ENCODE measurements around the gene GSE1. TPM values are rescaled to one million over a fixed set of nuclear protein-coding genes. Genes with fewer than 3 reads are reported as not detected.

Gene GSE1
- total RNA-seq, 1 experiment from 2014 or later = 124 TPM

DNA sequence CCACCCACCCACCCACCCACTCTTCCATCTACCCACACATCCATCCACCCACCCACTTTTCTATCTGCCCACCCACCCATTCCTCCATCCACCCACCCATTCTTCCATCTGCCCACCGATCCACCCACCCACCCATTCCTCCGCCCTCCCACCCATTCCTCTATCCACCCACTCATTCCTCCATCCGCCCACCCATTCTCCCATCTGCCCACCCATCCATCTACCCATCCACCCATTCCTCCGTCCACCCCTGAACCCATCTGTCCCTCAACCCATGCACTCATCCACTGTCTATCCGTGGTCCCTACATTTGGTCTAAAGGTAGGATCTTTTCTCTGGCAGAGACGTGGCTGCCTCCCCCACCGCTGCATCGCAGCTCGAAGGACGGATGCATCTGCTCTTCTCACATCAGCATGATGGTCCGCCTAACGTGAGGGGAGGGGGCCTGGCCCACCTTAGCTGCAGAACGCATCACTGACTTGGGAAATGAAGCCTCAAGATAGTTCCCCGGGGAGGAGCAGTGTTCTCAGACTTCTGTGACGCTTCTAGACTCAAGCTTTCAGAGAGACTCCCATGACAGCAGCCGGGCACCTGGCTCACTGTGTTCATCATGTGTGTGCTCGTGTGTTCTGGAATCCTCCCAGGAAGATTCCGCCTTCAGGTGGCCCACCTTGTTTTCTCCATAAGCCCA is 17.2 kb upstream of the GSE1 start:
- Mint-ChIP-seq H3K9me3 (no peaks in the 10 kb centered on the region), H3K36me3 (no peaks in the 10 kb centered on the region), H3K4me3 (no peak overlapping the region), H3K27ac (no peak overlapping the region; the same call in 1 of the 2 replicates), H3K27me3 (ENCODE audit: low read depth) (no peaks in the 10 kb centered on the region), H3K4me1 (peaks cover 53% of the 10 kb centered on the region)
- no peak for TF ChIP-seq RORB (CRISPR knock-in tag; IDR thresholded peaks at IDR 0.05)
- no peak for TF ChIP-seq ZBTB21 (CRISPR knock-in tag; IDR thresholded peaks at IDR 0.05; ENCODE audit: borderline replicate concordance)
- TF ChIP-seq, protein P1, sequence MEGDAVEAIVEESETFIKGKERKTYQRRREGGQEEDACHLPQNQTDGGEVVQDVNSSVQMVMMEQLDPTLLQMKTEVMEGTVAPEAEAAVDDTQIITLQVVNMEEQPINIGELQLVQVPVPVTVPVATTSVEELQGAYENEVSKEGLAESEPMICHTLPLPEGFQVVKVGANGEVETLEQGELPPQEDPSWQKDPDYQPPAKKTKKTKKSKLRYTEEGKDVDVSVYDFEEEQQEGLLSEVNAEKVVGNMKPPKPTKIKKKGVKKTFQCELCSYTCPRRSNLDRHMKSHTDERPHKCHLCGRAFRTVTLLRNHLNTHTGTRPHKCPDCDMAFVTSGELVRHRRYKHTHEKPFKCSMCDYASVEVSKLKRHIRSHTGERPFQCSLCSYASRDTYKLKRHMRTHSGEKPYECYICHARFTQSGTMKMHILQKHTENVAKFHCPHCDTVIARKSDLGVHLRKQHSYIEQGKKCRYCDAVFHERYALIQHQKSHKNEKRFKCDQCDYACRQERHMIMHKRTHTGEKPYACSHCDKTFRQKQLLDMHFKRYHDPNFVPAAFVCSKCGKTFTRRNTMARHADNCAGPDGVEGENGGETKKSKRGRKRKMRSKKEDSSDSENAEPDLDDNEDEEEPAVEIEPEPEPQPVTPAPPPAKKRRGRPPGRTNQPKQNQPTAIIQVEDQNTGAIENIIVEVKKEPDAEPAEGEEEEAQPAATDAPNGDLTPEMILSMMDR (IDR thresholded peaks at IDR 0.05) = no peak
- TF ChIP-seq, protein P2, sequence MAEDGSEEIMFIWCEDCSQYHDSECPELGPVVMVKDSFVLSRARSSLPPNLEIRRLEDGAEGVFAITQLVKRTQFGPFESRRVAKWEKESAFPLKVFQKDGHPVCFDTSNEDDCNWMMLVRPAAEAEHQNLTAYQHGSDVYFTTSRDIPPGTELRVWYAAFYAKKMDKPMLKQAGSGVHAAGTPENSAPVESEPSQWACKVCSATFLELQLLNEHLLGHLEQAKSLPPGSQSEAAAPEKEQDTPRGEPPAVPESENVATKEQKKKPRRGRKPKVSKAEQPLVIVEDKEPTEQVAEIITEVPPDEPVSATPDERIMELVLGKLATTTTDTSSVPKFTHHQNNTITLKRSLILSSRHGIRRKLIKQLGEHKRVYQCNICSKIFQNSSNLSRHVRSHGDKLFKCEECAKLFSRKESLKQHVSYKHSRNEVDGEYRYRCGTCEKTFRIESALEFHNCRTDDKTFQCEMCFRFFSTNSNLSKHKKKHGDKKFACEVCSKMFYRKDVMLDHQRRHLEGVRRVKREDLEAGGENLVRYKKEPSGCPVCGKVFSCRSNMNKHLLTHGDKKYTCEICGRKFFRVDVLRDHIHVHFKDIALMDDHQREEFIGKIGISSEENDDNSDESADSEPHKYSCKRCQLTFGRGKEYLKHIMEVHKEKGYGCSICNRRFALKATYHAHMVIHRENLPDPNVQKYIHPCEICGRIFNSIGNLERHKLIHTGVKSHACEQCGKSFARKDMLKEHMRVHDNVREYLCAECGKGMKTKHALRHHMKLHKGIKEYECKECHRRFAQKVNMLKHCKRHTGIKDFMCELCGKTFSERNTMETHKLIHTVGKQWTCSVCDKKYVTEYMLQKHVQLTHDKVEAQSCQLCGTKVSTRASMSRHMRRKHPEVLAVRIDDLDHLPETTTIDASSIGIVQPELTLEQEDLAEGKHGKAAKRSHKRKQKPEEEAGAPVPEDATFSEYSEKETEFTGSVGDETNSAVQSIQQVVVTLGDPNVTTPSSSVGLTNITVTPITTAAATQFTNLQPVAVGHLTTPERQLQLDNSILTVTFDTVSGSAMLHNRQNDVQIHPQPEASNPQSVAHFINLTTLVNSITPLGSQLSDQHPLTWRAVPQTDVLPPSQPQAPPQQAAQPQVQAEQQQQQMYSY (CRISPR knock-in tag; IDR thresholded peaks at IDR 0.05) = no peak
- TF ChIP-seq FOXK1 (CRISPR knock-in tag; IDR thresholded peaks at IDR 0.05) = no peak
- TF ChIP-seq NR3C1 (CRISPR knock-in tag; conservative IDR thresholded peaks at IDR 0.05; ENCODE audit: low read depth) = no peak
- TF ChIP-seq, protein P3, sequence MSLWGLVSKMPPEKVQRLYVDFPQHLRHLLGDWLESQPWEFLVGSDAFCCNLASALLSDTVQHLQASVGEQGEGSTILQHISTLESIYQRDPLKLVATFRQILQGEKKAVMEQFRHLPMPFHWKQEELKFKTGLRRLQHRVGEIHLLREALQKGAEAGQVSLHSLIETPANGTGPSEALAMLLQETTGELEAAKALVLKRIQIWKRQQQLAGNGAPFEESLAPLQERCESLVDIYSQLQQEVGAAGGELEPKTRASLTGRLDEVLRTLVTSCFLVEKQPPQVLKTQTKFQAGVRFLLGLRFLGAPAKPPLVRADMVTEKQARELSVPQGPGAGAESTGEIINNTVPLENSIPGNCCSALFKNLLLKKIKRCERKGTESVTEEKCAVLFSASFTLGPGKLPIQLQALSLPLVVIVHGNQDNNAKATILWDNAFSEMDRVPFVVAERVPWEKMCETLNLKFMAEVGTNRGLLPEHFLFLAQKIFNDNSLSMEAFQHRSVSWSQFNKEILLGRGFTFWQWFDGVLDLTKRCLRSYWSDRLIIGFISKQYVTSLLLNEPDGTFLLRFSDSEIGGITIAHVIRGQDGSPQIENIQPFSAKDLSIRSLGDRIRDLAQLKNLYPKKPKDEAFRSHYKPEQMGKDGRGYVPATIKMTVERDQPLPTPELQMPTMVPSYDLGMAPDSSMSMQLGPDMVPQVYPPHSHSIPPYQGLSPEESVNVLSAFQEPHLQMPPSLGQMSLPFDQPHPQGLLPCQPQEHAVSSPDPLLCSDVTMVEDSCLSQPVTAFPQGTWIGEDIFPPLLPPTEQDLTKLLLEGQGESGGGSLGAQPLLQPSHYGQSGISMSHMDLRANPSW (CRISPR knock-in tag; conservative IDR thresholded peaks at IDR 0.05; ENCODE audit: low read depth) = no peak
- TF ChIP-seq, protein P4, sequence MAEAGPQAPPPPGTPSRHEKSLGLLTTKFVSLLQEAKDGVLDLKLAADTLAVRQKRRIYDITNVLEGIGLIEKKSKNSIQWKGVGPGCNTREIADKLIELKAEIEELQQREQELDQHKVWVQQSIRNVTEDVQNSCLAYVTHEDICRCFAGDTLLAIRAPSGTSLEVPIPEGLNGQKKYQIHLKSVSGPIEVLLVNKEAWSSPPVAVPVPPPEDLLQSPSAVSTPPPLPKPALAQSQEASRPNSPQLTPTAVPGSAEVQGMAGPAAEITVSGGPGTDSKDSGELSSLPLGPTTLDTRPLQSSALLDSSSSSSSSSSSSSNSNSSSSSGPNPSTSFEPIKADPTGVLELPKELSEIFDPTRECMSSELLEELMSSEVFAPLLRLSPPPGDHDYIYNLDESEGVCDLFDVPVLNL (CRISPR knock-in tag; IDR thresholded peaks at IDR 0.05; ENCODE audit: borderline replicate concordance, low read depth) = no peak
- TF ChIP-seq CBFB (CRISPR knock-in tag; IDR thresholded peaks at IDR 0.05; ENCODE audit: low read depth) = no peak
- no peak for TF ChIP-seq ELF4 (CRISPR knock-in tag; IDR thresholded peaks at IDR 0.05; ENCODE audit: low read depth)
- TF ChIP-seq NR1H2 (CRISPR knock-in tag; IDR thresholded peaks at IDR 0.05) = no peak
- TF ChIP-seq, protein P5, sequence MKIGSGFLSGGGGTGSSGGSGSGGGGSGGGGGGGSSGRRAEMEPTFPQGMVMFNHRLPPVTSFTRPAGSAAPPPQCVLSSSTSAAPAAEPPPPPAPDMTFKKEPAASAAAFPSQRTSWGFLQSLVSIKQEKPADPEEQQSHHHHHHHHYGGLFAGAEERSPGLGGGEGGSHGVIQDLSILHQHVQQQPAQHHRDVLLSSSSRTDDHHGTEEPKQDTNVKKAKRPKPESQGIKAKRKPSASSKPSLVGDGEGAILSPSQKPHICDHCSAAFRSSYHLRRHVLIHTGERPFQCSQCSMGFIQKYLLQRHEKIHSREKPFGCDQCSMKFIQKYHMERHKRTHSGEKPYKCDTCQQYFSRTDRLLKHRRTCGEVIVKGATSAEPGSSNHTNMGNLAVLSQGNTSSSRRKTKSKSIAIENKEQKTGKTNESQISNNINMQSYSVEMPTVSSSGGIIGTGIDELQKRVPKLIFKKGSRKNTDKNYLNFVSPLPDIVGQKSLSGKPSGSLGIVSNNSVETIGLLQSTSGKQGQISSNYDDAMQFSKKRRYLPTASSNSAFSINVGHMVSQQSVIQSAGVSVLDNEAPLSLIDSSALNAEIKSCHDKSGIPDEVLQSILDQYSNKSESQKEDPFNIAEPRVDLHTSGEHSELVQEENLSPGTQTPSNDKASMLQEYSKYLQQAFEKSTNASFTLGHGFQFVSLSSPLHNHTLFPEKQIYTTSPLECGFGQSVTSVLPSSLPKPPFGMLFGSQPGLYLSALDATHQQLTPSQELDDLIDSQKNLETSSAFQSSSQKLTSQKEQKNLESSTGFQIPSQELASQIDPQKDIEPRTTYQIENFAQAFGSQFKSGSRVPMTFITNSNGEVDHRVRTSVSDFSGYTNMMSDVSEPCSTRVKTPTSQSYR (CRISPR knock-in tag; IDR thresholded peaks at IDR 0.05) = no peak
- no peak for TF ChIP-seq FOXJ3 (CRISPR knock-in tag; IDR thresholded peaks at IDR 0.05; ENCODE audit: borderline replicate concordance)
- TF ChIP-seq, protein P6, sequence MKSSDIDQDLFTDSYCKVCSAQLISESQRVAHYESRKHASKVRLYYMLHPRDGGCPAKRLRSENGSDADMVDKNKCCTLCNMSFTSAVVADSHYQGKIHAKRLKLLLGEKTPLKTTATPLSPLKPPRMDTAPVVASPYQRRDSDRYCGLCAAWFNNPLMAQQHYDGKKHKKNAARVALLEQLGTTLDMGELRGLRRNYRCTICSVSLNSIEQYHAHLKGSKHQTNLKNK (CRISPR knock-in tag; IDR thresholded peaks at IDR 0.05) = no peak
- TF ChIP-seq CREB1 (CRISPR knock-in tag; IDR thresholded peaks at IDR 0.05) = no peak
- TF ChIP-seq TCF7 (CRISPR knock-in tag; IDR thresholded peaks at IDR 0.05; ENCODE audit: low read depth) = no peak
- TF ChIP-seq, protein P7, sequence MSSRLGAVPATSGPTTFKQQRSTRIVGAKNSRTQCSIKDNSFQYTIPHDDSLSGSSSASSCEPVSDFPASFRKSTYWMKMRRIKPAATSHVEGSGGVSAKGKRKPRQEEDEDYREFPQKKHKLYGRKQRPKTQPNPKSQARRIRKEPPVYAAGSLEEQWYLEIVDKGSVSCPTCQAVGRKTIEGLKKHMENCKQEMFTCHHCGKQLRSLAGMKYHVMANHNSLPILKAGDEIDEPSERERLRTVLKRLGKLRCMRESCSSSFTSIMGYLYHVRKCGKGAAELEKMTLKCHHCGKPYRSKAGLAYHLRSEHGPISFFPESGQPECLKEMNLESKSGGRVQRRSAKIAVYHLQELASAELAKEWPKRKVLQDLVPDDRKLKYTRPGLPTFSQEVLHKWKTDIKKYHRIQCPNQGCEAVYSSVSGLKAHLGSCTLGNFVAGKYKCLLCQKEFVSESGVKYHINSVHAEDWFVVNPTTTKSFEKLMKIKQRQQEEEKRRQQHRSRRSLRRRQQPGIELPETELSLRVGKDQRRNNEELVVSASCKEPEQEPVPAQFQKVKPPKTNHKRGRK (CRISPR knock-in tag; IDR thresholded peaks at IDR 0.05; ENCODE audit: borderline replicate concordance) = no peak
- TF ChIP-seq SOX15 (CRISPR knock-in tag; IDR thresholded peaks at IDR 0.05) = no peak
- TF ChIP-seq NFATC4 (CRISPR knock-in tag; IDR thresholded peaks at IDR 0.05) = no peak
- CTCF ChIA-PET = interaction anchor here (0.9 kb wide), 1 partner anchor 29 kb away, joined by 3 read pairs; no protein-coding TSS in a partner anchor
- POLR2A ChIA-PET = no interaction called here
- no peak for ATAC-seq
- DNase-seq (ENCODE audit: low spot score) = no peak
